Measurements from ENCODE around the gene NT5C3B.

The NT5C3B gene

DNA sequence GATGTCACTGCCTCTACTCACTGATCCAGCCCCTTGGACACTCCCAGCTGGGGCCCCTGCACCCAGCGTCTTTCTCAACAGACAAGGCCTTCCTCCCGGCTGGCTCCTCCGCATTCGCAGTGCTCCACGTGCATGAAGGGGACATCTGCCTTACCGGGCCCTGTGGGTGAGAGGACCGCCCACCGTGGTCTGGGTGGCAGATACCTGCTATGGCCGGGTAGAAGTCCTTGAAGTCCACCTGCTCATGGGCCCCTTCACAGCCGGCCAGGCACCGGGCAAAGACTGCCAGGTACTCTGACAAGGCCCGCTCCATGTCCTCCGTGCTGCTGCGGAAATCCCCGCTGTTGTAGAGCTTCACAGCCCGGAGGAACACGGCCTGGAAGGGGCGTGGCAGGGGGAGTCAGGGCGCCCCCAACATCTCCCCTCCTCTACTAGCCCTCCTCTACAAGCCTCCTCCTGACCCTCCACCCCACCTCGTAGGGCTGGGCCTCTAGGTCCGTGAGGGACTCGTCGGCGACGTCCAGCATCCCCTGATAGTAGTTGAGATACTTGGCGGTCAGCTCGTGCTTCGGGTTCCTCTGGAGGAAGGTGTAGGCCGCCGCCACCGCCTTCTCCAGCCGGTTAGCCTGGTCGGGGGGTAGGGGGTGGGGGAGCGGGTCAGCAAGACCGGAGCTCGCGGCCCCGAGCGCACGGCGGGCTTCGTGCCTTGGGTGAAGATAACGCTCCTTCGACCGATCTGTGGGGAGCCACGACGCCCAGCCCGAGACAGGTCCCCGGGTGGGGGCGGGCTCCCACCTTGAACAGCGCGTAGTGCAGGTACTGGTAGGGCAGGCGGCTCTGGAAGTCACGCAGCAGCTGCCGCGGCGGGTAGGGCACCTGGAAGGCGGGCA is 25.1 kb downstream of the NT5C3B start:
- TF ChIP-seq TAF1 (IDR thresholded peaks at IDR 0.05; ENCODE audit: low read depth) (no peak), NFIC (IDR thresholded peaks at IDR 0.05) (no peak), RAD21 (IDR thresholded peaks at IDR 0.05; ENCODE audit: low read depth) (no peak), EGR1 (IDR thresholded peaks at IDR 0.05) (no peak), CEBPB (IDR thresholded peaks at IDR 0.05) (no peak)
- TF ChIP-seq, protein P1, sequence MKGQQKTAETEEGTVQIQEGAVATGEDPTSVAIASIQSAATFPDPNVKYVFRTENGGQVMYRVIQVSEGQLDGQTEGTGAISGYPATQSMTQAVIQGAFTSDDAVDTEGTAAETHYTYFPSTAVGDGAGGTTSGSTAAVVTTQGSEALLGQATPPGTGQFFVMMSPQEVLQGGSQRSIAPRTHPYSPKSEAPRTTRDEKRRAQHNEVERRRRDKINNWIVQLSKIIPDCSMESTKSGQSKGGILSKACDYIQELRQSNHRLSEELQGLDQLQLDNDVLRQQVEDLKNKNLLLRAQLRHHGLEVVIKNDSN (IDR thresholded peaks at IDR 0.05): no peak
- TF ChIP-seq, protein P2, sequence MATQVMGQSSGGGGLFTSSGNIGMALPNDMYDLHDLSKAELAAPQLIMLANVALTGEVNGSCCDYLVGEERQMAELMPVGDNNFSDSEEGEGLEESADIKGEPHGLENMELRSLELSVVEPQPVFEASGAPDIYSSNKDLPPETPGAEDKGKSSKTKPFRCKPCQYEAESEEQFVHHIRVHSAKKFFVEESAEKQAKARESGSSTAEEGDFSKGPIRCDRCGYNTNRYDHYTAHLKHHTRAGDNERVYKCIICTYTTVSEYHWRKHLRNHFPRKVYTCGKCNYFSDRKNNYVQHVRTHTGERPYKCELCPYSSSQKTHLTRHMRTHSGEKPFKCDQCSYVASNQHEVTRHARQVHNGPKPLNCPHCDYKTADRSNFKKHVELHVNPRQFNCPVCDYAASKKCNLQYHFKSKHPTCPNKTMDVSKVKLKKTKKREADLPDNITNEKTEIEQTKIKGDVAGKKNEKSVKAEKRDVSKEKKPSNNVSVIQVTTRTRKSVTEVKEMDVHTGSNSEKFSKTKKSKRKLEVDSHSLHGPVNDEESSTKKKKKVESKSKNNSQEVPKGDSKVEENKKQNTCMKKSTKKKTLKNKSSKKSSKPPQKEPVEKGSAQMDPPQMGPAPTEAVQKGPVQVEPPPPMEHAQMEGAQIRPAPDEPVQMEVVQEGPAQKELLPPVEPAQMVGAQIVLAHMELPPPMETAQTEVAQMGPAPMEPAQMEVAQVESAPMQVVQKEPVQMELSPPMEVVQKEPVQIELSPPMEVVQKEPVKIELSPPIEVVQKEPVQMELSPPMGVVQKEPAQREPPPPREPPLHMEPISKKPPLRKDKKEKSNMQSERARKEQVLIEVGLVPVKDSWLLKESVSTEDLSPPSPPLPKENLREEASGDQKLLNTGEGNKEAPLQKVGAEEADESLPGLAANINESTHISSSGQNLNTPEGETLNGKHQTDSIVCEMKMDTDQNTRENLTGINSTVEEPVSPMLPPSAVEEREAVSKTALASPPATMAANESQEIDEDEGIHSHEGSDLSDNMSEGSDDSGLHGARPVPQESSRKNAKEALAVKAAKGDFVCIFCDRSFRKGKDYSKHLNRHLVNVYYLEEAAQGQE (IDR thresholded peaks at IDR 0.05; ENCODE audit: low read depth): no peak

- TF ChIP-seq, protein P1 (IDR thresholded peaks at IDR 0.05): no peak
- TF ChIP-seq EP300 (IDR thresholded peaks at IDR 0.05; ENCODE audit: borderline replicate concordance) (no peak), ZBTB7A (IDR thresholded peaks at IDR 0.05; ENCODE audit: low read depth) (no peak), TAF1 (IDR thresholded peaks at IDR 0.05; ENCODE audit: low read depth) (no peak), TEAD4 (IDR thresholded peaks at IDR 0.05) (no peak), NFIC (IDR thresholded peaks at IDR 0.05) (no peak), FOXM1 (IDR thresholded peaks at IDR 0.05; ENCODE audit: borderline replicate concordance, low read depth) (no peak), YY1 (IDR thresholded peaks at IDR 0.05; ENCODE audit: low read depth) (no peak)
- TF ChIP-seq, protein P3, sequence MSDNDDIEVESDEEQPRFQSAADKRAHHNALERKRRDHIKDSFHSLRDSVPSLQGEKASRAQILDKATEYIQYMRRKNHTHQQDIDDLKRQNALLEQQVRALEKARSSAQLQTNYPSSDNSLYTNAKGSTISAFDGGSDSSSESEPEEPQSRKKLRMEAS (IDR thresholded peaks at IDR 0.05): no peak
Measured at GRCh38 chr17:41806685-41807445, 29.2 kb downstream of the NT5C3B start.

GRCh38 chr17:41803049-41804020 is 32.7 kb downstream of the NT5C3B start:
- TF ChIP-seq NFIC (IDR thresholded peaks at IDR 0.05): no peak
- no peak for TF ChIP-seq TEAD4 (IDR thresholded peaks at IDR 0.05)
- TF ChIP-seq, protein P1 (IDR thresholded peaks at IDR 0.05): no peak
- TF ChIP-seq ZBTB7A (IDR thresholded peaks at IDR 0.05; ENCODE audit: low read depth): no peak
- no peak for TF ChIP-seq TAF1 (IDR thresholded peaks at IDR 0.05; ENCODE audit: low read depth)
- TF ChIP-seq RAD21 (IDR thresholded peaks at IDR 0.05; ENCODE audit: low read depth): no peak
- TF ChIP-seq, protein P2 (IDR thresholded peaks at IDR 0.05; ENCODE audit: low read depth): no peak
- no peak for TF ChIP-seq FOXM1 (IDR thresholded peaks at IDR 0.05; ENCODE audit: borderline replicate concordance, low read depth)
- no peak for TF ChIP-seq EGR1 (IDR thresholded peaks at IDR 0.05)
- no peak for TF ChIP-seq TCF12 (IDR thresholded peaks at IDR 0.05; ENCODE audit: low read depth)
- TF ChIP-seq EP300 (IDR thresholded peaks at IDR 0.05; ENCODE audit: borderline replicate concordance): no peak
- no peak for TF ChIP-seq CREB1 (IDR thresholded peaks at IDR 0.05; ENCODE audit: low read depth)
- no peak for TF ChIP-seq YY1 (IDR thresholded peaks at IDR 0.05; ENCODE audit: low read depth)
- TF ChIP-seq, protein P3 (IDR thresholded peaks at IDR 0.05): no peak
- TF ChIP-seq CEBPB (IDR thresholded peaks at IDR 0.05): no peak

Measured in Ishikawa (cell line).